GM19099 (cell line): ENCODE results near the gene MUL1.

ENCODE experiments used
- POLR2A ChIP-seq: IDR thresholded peaks from 3 replicates; pipeline ENCODE4 v1.6.1; 2011; ENCODE audit warnings: low read depth; ENCODE audit not compliant: insufficient read length; ENCODE audit errors: extremely low read depth

Gene MUL1

DNA sequence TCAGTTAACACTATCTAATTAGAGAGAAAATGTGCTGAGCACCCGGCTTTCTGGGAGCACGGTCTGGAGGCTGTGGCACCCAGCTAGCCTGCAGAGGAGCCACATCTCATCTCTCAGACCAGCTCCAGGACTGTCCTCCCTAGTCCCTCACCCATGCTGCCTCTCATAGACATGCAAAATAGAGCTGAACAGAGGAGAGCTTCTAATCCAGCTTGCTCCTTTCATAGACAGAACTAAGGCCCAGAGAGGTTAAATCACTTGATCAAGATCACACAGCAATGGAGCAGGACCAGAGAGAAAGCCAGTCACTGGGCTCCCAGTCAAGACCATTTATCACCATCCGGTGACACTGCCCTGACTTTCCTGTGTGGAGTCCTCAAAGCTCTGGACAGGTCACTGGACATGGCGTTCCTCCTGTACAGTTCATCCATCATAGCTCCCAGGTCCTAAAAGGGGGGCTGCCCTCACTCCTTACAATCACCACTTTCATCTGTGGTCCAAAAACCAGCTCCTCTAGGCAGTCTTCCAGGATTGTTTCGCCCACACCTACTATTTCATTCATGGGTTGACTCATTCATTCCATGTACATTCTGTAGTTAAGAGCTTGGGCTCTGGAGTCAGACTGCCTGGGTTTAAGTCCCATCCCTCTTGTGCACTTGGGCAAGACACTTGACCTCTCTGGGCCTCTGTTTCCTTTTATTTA is 13.2 kb downstream of the MUL1 start:
- TF ChIP-seq POLR2A = no peak

DNA sequence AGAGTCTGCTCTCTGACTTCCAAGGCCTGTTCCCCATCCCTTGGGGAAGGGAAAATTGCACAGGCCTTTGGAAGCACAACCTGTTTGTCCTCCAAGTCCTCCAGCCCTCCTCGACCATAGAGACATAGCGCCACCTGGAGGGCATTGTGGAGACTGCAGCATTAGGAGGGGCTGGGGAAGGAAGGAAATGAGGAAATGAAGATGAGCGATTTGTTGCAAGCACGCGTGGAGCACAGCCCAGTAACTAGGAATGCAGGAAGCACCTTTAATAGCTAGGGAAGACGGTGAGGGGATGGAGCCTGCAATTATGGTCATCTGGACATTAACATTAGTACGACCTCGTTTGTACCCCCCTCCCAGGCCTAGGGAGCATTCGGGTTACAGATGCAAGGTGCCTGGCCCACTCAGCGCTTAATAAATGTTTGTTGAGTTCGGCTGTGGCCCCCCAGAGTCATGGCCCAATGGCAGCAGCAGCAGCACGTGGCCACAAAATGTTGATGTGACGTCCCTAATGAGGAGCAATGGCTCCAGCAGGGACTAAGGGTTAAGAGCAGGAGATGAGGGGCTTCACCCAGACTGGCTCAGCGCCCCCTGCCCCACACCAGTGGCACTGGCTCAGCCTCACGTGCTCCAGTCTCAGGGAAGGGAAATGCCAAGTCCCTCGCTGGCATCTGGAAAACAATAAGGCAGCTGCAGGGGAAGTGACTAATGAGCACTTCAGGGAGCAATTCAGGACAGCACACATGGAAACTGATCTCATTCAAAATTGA is 13.9 kb downstream of the MUL1 start:
- TF ChIP-seq POLR2A = no peak

DNA sequence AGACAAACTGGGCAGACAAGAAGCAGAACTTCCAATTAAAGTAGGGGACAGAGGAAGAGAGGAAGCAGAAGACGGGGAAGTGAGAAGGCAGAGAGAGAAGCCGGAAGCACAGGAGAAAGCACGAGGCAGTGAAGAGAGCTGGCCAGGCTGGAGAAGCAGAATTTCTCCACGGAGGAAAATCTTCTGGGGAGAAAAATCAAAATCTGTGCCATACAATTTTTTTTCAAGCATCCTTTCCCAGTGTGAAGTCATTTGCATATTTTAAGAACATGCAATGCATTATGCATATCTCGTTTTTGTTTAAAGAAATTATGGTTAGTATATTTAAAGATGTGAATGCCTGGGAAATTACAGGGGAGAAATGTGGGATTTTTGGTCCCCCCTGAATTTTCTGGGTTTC is 14.6 kb downstream of the MUL1 start:
- TF ChIP-seq POLR2A = no peak

DNA sequence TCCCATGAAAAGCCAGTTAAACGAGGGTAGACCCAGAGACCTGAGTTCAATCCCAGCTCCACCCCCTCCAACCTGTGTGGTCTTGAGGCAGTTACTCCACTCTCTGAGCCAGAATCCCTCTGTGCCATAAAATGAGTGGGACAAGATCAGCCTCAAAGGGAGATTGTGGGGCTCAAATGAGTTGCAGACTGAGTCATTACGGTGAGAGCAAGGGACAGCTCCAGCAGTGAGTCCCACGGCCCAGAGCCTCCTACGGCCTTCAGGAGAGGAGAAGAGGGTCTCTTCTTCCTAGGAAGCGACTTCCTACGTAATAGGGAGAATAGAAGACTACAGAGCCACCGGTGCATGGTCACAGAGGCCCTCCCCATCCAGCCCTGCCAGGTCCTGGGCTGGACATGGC is 15.2 kb downstream of the MUL1 start:
- no peak for TF ChIP-seq POLR2A

DNA sequence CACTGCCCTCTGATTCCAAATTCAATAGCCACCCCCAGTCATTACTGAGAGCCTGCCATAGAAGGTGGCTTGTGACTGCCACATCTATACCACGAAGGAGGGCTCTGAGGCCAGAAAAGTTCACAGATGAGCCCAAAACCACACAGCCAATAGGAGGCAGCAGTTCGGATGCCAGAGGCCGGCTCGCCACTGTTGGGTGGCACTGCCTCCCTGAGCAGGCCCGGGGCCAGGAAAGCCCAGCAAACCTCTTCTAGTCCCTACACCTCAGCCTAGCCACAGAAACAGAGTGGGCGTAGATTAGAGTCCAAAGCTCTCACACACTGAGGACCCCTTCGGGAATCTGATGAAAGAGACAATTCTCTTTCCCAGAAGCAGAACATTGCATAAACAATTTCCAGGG is 16.1 kb downstream of the MUL1 start:
- no peak for TF ChIP-seq POLR2A

DNA sequence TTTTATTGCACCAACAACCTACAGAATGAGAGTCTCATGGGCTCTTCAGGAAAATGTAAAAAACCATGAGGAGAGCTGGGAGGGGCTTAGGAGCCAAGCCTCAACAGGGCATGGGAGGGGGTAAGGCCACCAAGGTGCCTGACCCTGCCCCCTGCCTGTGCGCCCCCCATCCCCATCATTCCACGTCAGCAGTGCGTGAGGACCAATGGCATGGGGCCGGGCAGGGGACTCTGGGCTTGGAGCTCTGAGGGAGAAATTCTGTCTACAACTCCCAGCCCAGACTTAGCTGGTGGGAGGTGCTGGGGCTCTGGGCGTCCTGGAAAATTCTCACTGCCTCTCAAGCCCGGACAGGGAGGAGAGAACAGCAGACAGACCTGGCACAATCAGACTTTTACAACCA is 16.8 kb downstream of the MUL1 start:
- no peak for TF ChIP-seq POLR2A

DNA sequence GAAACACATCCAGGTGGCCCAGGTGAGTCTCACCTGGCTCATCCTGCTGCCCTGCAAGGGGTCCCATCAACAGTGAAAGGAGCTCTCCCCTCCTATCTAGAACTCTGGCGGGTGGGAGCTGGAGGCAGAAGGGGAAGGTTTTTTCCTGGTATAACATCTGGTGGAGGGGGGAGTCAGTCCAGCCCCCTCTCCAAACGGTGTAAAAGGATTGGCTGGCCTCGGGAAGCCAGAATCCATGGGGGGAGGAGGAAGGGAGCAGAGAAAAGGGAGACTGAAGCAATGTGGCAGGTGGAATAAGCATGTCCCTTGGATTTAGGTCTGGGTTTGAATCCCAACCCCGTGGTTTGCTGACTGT is 20.7 kb downstream of the MUL1 start:
- TF ChIP-seq POLR2A = no peak

DNA sequence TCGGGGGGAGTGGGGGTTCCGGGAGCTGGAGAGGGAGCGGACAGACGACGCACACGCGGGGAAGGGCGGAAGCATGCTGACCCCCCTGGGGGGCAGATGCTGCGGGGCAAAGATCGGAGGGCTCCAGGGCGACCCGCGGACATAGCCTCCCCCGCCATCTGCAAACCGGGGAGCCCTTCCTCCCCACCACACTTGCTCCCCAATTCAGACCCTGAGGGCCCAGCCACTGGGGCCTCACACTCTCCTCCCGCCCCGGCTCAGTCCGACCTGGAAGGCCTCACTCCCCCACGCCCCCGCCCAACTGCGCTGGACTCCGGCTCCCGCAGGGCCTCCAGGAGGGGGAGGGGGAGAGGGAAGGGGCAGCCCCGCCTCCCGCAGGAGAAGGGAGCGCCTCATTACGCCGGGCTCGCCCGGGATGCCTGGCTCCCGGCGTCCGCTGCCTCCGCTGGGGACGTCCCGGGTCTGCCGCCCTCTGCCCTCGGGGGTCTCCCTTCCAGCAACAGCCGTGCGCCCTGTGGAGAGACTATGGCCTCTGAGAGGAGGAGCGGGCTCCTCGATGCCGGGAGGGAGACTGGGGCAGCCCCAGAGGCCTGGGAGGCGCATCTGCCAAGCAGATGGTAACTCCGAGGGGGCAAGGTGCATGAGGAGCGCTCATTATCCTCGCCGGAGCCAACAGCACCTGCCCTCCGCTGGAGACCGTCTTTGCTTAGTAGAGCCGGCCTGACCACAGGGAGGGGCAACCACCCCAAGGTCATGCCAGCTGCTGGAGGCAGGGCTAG is 21.3 kb downstream of the MUL1 start:
- no peak for TF ChIP-seq POLR2A

DNA sequence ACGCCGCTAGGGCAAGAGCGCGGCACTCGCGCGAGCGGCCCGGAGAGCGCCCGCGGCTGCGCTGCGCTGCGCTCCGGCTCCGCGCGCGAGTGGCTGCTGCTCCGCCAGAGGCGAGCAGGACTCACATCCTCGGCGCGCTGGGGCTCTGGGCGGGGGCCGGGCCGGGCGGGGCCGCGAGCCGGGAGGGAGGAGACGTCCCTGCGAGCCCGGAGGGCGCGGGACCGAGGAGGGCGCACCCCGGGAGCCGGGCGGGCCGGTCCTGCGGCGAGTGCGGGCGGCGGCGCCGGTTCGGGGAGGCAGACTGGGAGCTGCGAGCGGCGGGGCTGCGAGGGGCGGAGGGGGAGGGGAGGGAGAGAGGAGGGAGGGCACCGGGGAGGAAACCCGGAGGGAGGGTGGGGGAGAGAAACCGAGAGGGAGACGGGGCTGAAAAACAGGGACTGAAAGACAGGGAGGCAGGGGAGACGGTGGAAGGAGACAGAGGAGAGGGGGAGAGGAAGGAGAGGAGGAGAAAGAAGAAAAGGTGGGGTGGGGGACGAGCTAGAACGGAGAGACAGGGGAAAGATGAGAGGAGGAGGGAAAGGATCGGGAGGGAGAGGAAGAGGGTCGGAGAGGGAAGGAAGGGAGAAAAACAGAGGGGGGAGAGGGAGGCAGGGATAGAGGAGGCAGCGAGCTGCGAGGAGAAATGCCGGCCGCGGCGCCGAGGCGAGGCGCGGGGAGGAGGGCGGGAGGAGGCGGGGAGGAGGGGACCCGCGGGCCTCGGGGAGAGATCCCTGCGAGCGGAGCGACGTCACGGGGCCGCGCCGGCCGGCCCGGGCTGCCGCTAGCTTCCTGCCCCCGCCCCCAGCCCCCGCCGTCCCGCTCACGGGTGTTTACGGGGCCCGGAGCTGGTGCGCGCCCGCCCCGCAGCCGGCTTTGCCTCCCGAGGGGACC is 22.2 kb downstream of the MUL1 start, which contains the start of gene CAMK2N1:
TSS of gene CAMK2N1 (minus strand) at position 684 of the 930 bp plus-strand sequence. CDS start 831 bp downstream, outside the sequence.
- no peak for TF ChIP-seq POLR2A

DNA sequence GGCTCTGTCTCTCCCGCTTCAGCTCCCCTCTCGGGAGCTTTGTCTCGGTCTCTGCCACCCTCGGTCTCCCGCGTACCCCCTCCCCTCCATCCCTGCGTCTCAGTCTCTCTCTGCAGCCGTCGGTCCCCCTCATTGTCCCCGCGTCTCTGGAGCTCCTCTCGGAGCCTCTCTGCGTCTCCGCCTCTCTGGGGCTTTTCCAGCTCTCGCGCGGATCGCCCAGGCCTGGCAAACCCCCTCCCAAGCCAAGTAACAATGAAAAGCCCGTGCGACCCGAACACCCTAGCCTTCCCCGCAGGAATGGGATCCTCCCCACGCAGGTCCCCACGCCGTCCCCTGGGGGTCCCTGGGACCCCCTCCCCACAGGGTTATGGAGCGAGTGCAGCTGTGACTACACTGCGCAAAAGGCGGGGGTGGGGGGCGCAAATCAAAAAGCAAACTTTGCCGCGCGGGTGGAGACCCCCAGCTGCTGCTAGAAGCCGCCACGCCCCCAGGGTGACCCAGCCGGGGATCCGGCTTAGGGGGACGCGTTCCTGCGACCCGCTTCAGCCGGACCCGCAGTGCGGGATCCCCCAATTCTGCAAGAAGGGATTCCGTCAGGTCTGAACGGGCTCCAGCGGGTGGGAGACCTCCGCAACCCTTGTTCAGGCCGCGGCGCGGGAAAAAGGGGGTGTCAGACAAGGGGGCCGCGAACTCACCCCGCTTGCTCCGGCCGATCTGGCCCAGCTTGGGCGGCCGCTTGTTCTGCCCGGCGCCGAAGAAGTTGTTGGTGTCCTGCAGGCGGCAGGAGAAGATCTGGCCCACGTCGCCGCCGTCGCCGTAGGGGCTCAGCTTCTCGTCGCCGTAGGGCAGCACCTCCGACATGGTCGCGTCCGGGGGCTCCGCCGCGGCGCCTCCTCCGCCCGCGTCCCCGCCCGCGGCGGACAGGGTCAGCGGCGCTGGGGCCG is 23.2 kb downstream of the MUL1 start:
- TF ChIP-seq POLR2A = no peak

DNA sequence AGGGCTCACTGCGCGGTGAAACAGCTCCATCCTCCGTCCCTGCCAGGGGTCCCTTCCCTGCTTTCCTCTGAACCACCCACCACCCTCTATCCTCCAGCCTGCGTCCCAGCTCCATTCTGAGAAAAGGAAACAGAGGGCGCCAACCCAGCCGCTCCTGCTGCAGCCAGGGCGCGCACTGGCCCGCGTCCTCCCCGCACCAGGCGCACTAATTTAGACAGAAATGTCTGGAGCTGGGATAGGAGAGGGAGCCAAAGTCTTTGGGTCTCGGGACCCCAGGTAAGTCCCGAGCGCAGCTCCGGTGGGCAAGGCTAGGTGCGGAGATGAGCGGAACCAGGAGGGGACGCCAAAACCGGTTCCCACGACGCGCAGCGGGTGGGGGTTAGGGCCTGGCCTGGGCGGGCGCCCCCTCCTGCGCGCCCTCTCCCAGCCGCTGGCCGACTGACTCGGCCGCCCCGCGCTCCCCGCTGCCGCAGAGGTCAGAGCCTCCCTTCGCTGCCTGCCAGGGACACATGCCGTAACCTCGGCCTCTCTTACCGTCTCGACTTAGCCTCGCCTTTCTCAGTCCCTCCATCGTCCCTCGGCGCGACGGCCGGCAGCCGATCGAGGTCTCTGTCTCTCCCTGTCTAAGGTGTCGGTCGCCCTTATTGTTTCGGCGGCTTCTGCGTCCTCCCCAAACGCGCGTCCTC is 24.0 kb downstream of the MUL1 start:
- no peak for TF ChIP-seq POLR2A

DNA sequence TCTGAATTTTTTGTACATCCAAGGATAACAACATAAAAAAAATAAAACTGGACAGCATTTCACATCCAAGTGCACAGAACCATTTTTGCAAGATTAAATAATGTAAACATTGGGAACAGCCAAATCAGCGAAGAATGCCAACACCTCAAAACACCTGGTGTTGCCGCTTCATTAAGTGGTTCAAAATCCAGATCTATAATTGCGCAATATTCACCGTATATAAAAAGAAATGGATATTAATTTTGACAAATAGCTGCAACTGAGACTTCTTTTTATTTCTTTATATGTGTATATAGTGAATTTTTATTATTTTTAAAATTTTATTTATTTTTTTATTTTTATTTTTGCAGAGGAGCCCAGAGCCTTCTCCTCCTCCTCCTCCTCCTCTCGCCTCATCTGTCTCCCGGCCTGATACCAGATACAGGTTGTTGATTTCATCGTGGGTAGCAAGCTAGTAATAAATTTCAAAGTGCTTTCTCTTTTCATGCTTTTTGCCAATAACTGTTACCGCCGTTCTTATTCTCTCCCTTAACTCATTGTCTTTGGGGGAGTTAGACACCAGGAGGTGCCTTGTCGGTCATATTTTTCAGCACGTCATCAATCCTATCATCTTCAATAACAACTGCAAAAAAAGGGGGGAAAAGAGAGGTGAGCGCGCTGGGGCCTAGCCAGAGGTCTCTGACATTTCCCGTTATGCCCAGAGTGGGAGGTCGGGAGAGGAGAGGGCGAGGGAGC is 24.7 kb downstream of the MUL1 start:
- no peak for TF ChIP-seq POLR2A
